K562 (cell line): ENCODE data around the gene DOCK7. TPM values are rescaled to one million over a fixed set of nuclear protein-coding genes. Genes with fewer than 3 reads are reported as not detected.
A peak's percentile ranks its signal among the peaks of the same experiment; 100 is the strongest.

Experiments
- ATAC-seq: fragments of 200-7000 bp; cut with Tn5 transposase; 3 replicates; pipeline ENCODE4 v1.9.1; 2020; ENCODE audit warnings: moderate library complexity
- BruUV-seq: library from RNA; stranded (reverse); fragments of 400-500 nt; replicated peaks from 2 replicates; lab custom pipeline; 2021; lab: Mats Ljungman, UMichigan
- CTCF ChIA-PET: fragments of 300-600 bp; formaldehyde crosslinking; extraction: SDS; loops from one replicate; lab custom pipeline; 2021; ENCODE audit warnings: low intra/inter-chr PET ratio; lab: Yijun Ruan, JAX
- POLR2A ChIA-PET: fragments of 300-600, 350-650 bp; sonication (Branson Sonifier 250); formaldehyde crosslinking; extraction: SDS; loops from one replicate; lab custom pipeline; 2021; ENCODE audit warnings: antibody characterized with exemption, inconsistent platforms; lab: Yijun Ruan, JAX
- DNase-seq, 4 experiments: peaks; one replicate each; pipeline versions ENCODE4 v3.0.0 to v3.0.0-alpha.2; 2011 to 2018; ENCODE audit warnings: low spot score in 3 of 4, mixed read lengths in 3 of 4; ENCODE audit errors: extremely low read depth in 1 of 4
- FAIRE-seq: peaks from 2 replicates; lab custom pipeline; 2011; peaks lifted over from hg19 to GRCh38; lab: Jason Lieb, UNC
- H2AFZ ChIP-seq: 2 replicates; pipeline ENCODE4 v1.6.0; 2011; ENCODE audit warnings: low read depth, low read length, control low read depth, inconsistent platforms
- H3K27ac ChIP-seq: fragments of 200-600 bp; 3 replicates; pipeline ENCODE4 v1.8.0; 2011; ENCODE audit warnings: low read depth, mild to moderate bottlenecking, control low read depth, inconsistent platforms, low read length, moderate library complexity, mixed read lengths; ENCODE audit errors: extremely low read depth
- H3K27me3 ChIP-seq, 2 experiments: fragments of 300-600 bp in 1 of 2; 2 replicates in 1 of 2; 3 replicates in 1 of 2; pipeline versions ENCODE4 v1.6.0 to v1.8.0; 2011; ENCODE audit warnings: inconsistent platforms in 2 of 2, low read length in 2 of 2, mild to moderate bottlenecking in 1 of 2, mixed read lengths in 1 of 2, moderate library complexity in 1 of 2; ENCODE audit not compliant: control insufficient read depth in 2 of 2, insufficient read depth in 2 of 2
- H3K36me3 ChIP-seq: fragments of 300-600 bp; 3 replicates; pipeline ENCODE4 v1.8.0; 2011; ENCODE audit warnings: mild to moderate bottlenecking, low read length, inconsistent platforms; ENCODE audit not compliant: control insufficient read depth, insufficient read depth
- H3K4me1 ChIP-seq, 2 experiments: fragments of 200-600 bp in 1 of 2; replicated peaks in 1 of 2; 2 replicates in 1 of 2; 3 replicates in 1 of 2; pipeline versions ENCODE4 v1.5.1 to v1.8.0; 2011; ENCODE audit warnings: inconsistent platforms in 2 of 2, low read length in 2 of 2, mild to moderate bottlenecking in 1 of 2, mixed read lengths in 1 of 2, moderate library complexity in 1 of 2; ENCODE audit not compliant: control insufficient read depth in 2 of 2, insufficient read depth in 2 of 2
- H3K4me2 ChIP-seq: 2 replicates; pipeline ENCODE4 v1.6.1; 2011; ENCODE audit warnings: low read length, control low read depth, inconsistent platforms, mixed read lengths; ENCODE audit not compliant: insufficient read depth
- H3K4me3 ChIP-seq: fragments of 200-600 bp; sonication (generic), shearing (Covaris generic); 2 replicates; pipeline ENCODE4 v1.5.1; 2016; ENCODE audit warnings: control low read depth, inconsistent platforms
- H3K79me2 ChIP-seq: fragments of 200-600 bp; 3 replicates; pipeline ENCODE4 v1.8.0; 2011; ENCODE audit warnings: low read length, inconsistent platforms; ENCODE audit not compliant: control insufficient read depth, insufficient read depth
- H3K9ac ChIP-seq, 2 experiments: 2 replicates each; pipeline versions ENCODE4 v1.6.0 to v1.6.1; 2011; ENCODE audit warnings: low read depth in 2 of 2, low read length in 2 of 2, control low read depth in 1 of 2, inconsistent platforms in 1 of 2, mild to moderate bottlenecking in 1 of 2, mixed read lengths in 1 of 2; ENCODE audit not compliant: insufficient read depth in 1 of 2
- H3K9me1 ChIP-seq: one replicate; pipeline ENCODE4 v1.6.0; 2011; ENCODE audit warnings: inconsistent platforms, mild to moderate bottlenecking, low read length, moderate library complexity; ENCODE audit not compliant: control insufficient read depth, insufficient read depth
- H3K9me3 ChIP-seq: replicated peaks from 2 replicates; pipeline ENCODE4 v1.5.1; 2011; ENCODE audit warnings: low read depth, low read length, inconsistent platforms; ENCODE audit not compliant: control insufficient read depth, insufficient read depth
- H4K20me1 ChIP-seq: replicated peaks from 2 replicates; pipeline ENCODE4 v1.6.1; 2011; ENCODE audit warnings: low read length, inconsistent platforms, mixed read lengths; ENCODE audit not compliant: control insufficient read depth, insufficient read depth
- ARID2 ChIP-seq: fragments of 450-650 bp; IDR thresholded peaks from 2 replicates; pipeline ENCODE4 v1.6.1; 2017; ENCODE audit warnings: antibody characterized with exemption, mild to moderate bottlenecking
- CC2D1A ChIP-seq: fragments of 450-650 bp; IDR thresholded peaks from 2 replicates; pipeline ENCODE4 v1.6.1; 2017; ENCODE audit warnings: mild to moderate bottlenecking
- ERF ChIP-seq: fragments of 450-650 bp; formaldehyde crosslinking; IDR thresholded peaks from 2 replicates; pipeline ENCODE4 v1.4.0; 2020; ENCODE audit warnings: mild to moderate bottlenecking, mixed read lengths
- EZH2 ChIP-seq: IDR thresholded peaks from 2 replicates; pipeline ENCODE4 v1.6.1; 2012; ENCODE audit warnings: low read depth, mild to moderate bottlenecking, inconsistent platforms, low read length, borderline replicate concordance
- RAD21 ChIP-seq, 2 experiments: fragments of 250-450 bp in 1 of 2; fragments of 450-650 bp in 1 of 2; sonication (Bioruptor Pico) in 1 of 2; formaldehyde crosslinking in 1 of 2; IDR thresholded peaks in 1 of 2; conservative IDR thresholded peaks in 1 of 2; 2 replicates each; pipeline versions ENCODE4 v1.4.0 to v1.8.0; 2020 to 2022; ENCODE audit warnings: mild to moderate bottlenecking in 2 of 2, moderate library complexity in 1 of 2
- SMC3 ChIP-seq: conservative IDR thresholded peaks from 2 replicates; pipeline ENCODE4 v1.6.1; 2011; ENCODE audit warnings: low read depth, low read length, improper control_type of control experiment; ENCODE audit not compliant: insufficient read depth
- ZMIZ1 ChIP-seq, 2 experiments: fragments of 150-350 bp in 1 of 2; IDR thresholded peaks; 2 replicates each; pipeline ENCODE4 v1.6.1; 2012 to 2016; ENCODE audit warnings: low read depth in 2 of 2, low read length in 2 of 2, mild to moderate bottlenecking in 1 of 2, moderate library complexity in 1 of 2
- ZNF695 ChIP-seq: fragments of 450-650 bp; formaldehyde crosslinking; IDR thresholded peaks from 2 replicates; pipeline ENCODE4 v1.4.0; 2020; ENCODE audit warnings: mild to moderate bottlenecking, moderate library complexity
- WGBS: fragments of 100-300 bp; shearing (Covaris generic); methylation state at CpG from one replicate; pipeline ENCODE4 v1.1.6; 2016; ENCODE audit warnings: low coverage, mixed read lengths; ENCODE audit not compliant: insufficient coverage; ENCODE audit errors: missing lambda C conversion rate; 5-methylcytosine and 5-hydroxymethylcytosine counted together
- in situ Hi-C: fragments of 300-500 bp; cut with MboI; formaldehyde crosslinking; loops from 4 replicates; pipeline ENCODE4 v1.15.0; 2018; ENCODE audit warnings: inconsistent platforms, mixed read lengths
- intact Hi-C: fragments of 100-400 bp; cut with micrococcal nuclease; formaldehyde crosslinking; loops from 2 replicates; pipeline ENCODE4 v1.14.2; 2022
- polyA plus RNA-seq, 8 experiments: library from polyadenylated mRNA; depleted of rRNA in 4 of 8; stranded (reverse) in 5 of 8; unstranded in 3 of 8; fragments of >200 nt; fragmentation: Nextera tagmentation in 2 of 8; fragmentation: Illumina TruSeq in 1 of 8; extraction: Ambion mirVana in 2 of 8; extraction: Trizol in 1 of 8; gene quantifications; 2 replicates each; pipeline versions ENCODE4 v1.2.1 to v1.2.3, GENCODE V29; 2011 to 2014; ENCODE audit warnings: inconsistent platforms in 1 of 8, missing spikeins in 1 of 8
- total RNA-seq, 7 experiments: library from RNA; depleted of rRNA in 6 of 7; stranded (reverse); fragments of >200 nt in 6 of 7; fragmentation: Illumina TruSeq in 2 of 7; extraction: Trizol in 2 of 7; gene quantifications; 2 replicates each; pipeline versions ENCODE4 v1.2.1 to v1.2.3, GENCODE V29; 2011 to 2021; ENCODE audit warnings: low replicate concordance in 1 of 7
- TF ChIP-seq, protein P1 (sequence below), 3 experiments: IDR thresholded peaks in 2 of 3; conservative IDR thresholded peaks in 1 of 3; 2 replicates each; pipeline ENCODE4 v1.5.1; 2011 to 2012; ENCODE audit warnings: low read length in 3 of 3, mild to moderate bottlenecking in 3 of 3, control low read depth in 2 of 3, improper control_type of control experiment in 1 of 3, inconsistent platforms in 1 of 3, low read depth in 1 of 3, mixed read lengths in 1 of 3, moderate library complexity in 1 of 3; ENCODE audit not compliant: insufficient read depth in 2 of 3

Gene DOCK7
- total and polyA plus RNA-seq, 9 of the 15 experiments (the other 6 are each of a cell fraction or from before 2014, with no cell fraction given): 4.9 to 35.1 (median 12.6) TPM

DNA sequence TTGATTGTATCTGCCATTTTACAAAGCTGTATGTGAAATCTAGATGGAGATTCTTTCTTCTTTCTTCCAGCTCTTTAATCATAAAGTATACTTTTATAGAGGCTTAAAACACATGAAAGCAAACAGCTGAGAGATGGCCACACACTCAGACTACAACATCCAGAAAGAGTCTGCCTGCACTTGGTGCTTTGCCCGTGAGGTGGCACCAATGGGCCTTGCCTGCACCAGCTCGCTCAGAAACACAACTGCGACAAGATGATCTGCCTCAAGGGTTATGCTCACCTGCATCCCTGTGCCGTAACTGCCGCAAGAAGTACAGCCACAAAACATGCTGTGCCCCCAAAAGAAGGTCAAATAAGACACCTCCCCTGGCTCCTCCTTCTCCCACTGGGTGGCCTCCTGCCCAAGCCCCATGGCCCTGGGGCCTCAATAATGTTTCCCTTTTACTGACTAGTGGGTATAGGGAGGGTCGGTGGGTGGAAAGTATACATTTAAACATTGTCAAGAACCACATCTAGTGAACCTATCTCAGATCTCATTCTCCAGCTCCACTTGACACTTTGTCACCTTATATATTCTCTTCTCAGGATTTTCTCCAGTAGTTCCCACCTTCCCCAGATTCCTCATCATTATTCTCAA is 157.6 kb downstream of the DOCK7 start:
- peak; percentile 82 for FAIRE-seq
- H3K4me3 ChIP-seq: no peak overlapping the region
- no peaks in the 10 kb centered on the region for H4K20me1 ChIP-seq
- no peaks in the 10 kb centered on the region for H3K79me2 ChIP-seq
- BruUV-seq: no TSS peak
- peak; percentile 97 for ATAC-seq
- DNase-seq: peak; percentile 19 to 66 (median 39)
- H3K4me1 ChIP-seq: no peaks in the 10 kb centered on the region
- H3K9me1 ChIP-seq: no peaks in the 10 kb centered on the region
- H3K27ac ChIP-seq: no peak overlapping the region
- H3K36me3 ChIP-seq: no peaks in the 10 kb centered on the region; the same call in 2 of the 3 replicates
- H3K9ac ChIP-seq: no peak overlapping the region
- no peaks in the 10 kb centered on the region for H3K9me3 ChIP-seq
- no peaks in the 10 kb centered on the region for H3K27me3 ChIP-seq
- POLR2A ChIA-PET: interaction anchor here (1.0 to 1.1 kb wide), 3 partner anchors 9 to 304 kb away, joined by 3 to 4 read pairs (median 3); no protein-coding TSS in a partner anchor
- CTCF ChIA-PET: interaction anchor here (0.7 to 3.4 kb wide), 2 partner anchors 217 to 313 kb away, joined by 3 to 36 read pairs; no protein-coding TSS in a partner anchor
- WGBS: 6% methylated on average over 6 of the region's 6 CpGs
- in situ Hi-C loops (loop anchor here (5.0 kb wide), 1 partner anchor 217 kb away; no protein-coding TSS in a partner anchor), intact Hi-C loops (loop anchor here (1.0 kb wide), 1 partner anchor 216 kb away; no protein-coding TSS in a partner anchor)
- no peak overlapping the region for H2AFZ ChIP-seq
- H3K4me2 ChIP-seq: no peak overlapping the region
- TF ChIP-seq SMC3 (peak; percentile 86; the same call in 1 of the 2 replicates), RAD21 (CRISPR knock-in tag; conservative IDR thresholded peaks at IDR 0.05 in 1 of 2, IDR thresholded peaks at IDR 0.05 in 1 of 2) (peak; percentile 71 to 89), ARID2 (0 out of 2 replicates have a peak, but pooled peaks have one; percentile 56), EZH2 (no peak), ZNF695 (no peak), CC2D1A (peak; percentile 51; the same call in 1 of the 2 replicates), ZMIZ1 (IDR thresholded peaks at IDR 0.05; ENCODE audit: low read depth in 2 of 2, low read length in 2 of 2) (no peak), ERF (CRISPR knock-in tag) (no peak)
- TF ChIP-seq, protein P1, sequence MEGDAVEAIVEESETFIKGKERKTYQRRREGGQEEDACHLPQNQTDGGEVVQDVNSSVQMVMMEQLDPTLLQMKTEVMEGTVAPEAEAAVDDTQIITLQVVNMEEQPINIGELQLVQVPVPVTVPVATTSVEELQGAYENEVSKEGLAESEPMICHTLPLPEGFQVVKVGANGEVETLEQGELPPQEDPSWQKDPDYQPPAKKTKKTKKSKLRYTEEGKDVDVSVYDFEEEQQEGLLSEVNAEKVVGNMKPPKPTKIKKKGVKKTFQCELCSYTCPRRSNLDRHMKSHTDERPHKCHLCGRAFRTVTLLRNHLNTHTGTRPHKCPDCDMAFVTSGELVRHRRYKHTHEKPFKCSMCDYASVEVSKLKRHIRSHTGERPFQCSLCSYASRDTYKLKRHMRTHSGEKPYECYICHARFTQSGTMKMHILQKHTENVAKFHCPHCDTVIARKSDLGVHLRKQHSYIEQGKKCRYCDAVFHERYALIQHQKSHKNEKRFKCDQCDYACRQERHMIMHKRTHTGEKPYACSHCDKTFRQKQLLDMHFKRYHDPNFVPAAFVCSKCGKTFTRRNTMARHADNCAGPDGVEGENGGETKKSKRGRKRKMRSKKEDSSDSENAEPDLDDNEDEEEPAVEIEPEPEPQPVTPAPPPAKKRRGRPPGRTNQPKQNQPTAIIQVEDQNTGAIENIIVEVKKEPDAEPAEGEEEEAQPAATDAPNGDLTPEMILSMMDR (IDR thresholded peaks at IDR 0.05 in 2 of 3, conservative IDR thresholded peaks at IDR 0.05 in 1 of 3; ENCODE audit: insufficient read depth in 2 of 3, low read depth in 1 of 3, low read length in 3 of 3): peak; percentile 79 to 84 (median 79)
